TTC549 (cell line): Measurements from ENCODE around the gene ADGRL1.
"Not testable (repeated sequence)": the region's sequence is repeated elsewhere in the genome, so short reads cannot be mapped to it uniquely, and the experiment has no call there.

Experiments used
- FAIRE-seq: peaks from 2 replicates; lab custom pipeline; 2012; peaks lifted over from hg19 to GRCh38; lab: Jason Lieb, UNC

Gene ADGRL1

DNA sequence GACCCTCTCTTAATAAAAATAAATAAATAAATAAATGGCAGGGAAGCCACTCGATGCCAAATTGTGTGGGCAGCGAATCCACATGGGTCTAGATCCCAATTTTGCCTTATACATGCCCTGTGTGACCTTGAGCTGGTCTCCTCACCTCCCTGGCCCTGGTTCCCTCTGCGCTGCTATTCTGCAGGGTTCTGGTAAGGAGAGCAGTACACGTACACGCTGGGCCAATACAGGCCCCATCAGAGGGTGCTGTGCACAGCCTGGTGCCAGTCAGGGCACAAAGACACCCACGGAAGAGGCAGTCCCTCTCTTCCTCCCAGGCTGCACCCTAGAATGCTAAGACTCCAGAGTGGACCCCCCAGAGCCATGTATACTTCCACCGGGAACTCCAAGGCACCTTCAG, 17.9 kb downstream of the ADGRL1 start:
- not testable (repeated sequence) for FAIRE-seq

DNA sequence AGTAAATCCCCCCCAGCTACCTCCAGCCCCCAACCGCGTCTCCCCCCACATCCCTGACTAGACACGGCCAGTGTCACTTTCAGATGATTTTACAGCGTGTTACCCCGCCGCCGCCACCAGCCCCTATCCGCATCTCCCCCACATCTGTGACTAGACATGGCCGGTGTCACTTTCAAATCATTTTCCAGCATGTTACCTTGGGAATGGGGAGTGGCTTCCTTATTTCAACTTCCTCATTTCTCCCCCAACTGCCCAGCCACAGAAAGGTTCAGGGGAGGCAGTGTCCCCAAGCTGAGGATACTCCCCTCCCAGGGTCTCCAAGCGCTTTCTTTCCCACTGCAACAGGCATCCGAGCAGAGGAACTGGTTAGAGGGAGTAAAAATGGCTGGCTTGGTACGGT, 18.4 kb downstream of the ADGRL1 start:
- FAIRE-seq: no peak

DNA sequence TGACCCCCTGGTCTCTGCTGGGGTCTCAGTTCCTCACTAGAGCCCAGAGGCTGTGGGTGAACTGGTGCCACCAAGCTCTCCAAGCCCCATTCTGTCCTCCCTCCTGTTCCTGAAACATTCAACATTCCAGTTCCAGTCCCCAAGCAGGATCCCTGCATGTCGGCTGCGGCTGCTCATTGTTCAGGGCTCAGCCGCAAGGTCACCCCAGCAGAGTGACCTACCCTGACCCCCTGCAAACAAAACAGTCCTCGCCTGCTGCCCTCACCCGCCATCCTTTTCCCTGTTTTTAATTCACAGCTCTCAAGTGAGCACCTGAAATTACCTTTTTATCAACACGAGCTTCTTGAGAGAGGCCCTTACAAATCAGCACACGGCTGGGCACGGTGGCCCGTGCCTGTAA, 19.3 kb downstream of the ADGRL1 start:
- FAIRE-seq: not testable (repeated sequence)

GRCh38 chr19:14185691-14186090, 20.3 kb downstream of the ADGRL1 start:
- FAIRE-seq: not testable (repeated sequence)

DNA sequence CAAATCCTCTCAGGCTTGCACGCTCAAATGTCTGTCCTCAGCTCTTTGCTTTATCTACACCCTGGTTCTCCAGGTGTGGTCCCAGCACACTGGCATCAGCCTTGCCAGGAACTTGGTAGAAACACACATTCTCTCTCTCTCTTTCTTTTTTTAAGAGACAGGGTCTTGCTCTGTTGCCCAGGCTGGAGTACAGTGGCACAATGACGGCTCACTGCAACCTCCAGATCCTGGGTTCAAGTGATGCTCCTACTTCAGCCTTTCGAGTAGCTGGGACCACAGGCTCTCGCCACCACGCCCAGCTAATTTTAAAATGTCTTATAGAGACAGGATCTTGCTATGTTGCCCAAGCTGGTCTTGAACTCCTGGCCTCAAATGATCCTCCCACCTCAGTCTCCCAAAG, 20.8 kb downstream of the ADGRL1 start:
- FAIRE-seq: no peak

GRCh38 chr19:14183741-14184350, 22.1 kb downstream of the ADGRL1 start:
- FAIRE-seq: no peak

DNA sequence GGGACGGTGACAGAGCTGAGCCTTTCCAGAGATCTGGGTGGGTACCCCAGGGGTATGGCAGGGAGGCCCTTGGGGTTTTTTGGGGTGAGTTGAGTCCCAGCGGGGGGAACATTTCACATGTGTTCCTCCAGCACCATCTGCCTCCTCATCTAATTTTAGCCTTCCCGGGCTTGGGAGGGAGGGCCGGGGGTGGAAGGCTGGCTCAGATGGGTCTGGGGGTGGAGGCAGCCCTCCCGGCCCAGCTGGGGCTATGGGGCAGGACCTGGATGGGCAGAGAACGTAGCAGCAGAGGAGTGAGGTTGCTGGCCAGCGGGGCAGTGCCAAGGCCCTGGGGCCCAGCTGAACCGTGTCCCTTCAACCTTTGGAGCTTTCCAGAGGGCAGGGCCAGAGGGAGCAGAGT, 23.5 kb downstream of the ADGRL1 start:
- FAIRE-seq: no peak

DNA sequence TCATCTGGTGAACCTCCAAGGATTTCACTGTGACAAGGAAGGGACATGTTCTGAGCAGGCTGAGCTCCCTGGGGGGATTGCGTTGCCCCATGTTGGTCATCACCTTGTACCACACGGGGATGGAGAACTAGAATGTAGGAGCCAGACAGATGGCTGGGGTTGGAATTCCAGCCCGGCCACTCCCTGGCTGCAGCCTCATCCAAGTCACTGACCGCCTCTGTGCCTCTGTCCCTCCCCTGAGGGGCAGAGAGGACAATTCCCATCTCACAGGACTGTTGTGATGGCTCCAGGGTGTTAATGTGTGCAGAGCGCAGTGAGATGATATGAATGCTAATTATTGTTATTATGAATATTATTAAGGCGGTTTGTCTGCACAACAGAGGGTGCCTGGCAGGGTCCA, 24.1 kb downstream of the ADGRL1 start:
- FAIRE-seq: no peak

DNA sequence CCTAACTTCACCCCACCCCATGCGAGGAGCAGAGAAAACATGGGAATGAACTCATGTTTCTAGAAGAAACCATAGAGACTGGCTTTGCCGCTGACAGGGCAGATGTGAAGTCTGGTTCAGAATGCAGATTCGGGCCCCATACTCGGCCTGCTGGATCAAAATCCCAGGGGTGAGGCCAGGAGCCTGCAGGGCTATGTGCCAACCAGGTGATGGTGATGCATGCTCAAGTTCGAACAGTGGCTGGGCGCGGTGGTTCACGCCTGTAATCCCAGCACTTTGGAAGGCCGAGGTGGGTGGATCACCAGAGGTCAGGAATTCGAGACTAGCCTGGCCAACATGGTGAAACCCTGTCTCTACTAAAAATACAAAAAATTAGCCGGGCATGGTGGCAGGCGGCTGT, 24.8 kb downstream of the ADGRL1 start:
- FAIRE-seq: not testable (repeated sequence)

DNA sequence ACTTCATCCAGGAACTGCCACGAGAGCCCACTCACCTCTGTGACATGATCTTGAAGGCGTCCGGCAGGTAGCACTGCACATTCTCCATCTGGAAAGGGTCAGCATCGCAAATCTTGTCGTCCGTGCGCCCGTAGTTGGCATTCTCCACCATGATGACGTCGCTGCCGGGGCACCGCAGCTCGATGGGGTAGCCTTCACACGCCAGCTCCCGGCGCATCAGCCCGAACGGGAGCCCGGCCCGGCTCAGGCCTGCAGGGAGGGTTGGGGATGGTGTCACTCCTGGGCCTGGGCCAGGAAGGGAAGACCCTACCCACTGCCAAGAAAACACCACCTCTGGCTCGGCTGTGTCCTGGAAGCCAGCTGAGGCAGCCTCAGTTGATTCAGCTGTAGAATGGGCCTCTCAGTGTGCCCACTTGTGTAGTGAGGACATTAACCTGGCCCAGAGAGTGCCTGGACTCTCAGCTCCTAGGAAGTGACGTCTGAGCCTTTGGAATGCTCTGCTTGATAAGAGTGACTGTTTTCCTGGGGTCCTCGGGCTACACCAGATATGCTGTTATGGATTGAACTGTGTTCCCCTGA, 28.4 kb downstream of the ADGRL1 start:
- no peak for FAIRE-seq

DNA sequence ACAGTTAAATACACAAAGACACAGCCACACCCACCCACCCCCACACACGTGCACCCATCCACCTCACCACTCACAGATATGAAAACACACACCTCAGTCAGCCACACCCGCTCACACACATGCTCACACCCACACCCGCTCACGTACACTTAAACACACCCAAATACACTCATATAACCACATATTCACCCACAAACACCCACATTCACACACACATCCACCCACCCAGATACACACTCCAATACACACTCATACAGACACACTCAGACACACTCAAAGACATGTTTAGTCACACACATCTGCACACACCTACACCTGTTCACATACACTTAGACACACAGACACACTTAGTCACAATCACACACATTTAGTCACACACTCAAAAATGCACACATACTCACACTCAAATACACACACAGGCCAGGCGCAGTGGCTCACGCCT, 30.6 kb downstream of the ADGRL1 start:
- FAIRE-seq: no peak

DNA sequence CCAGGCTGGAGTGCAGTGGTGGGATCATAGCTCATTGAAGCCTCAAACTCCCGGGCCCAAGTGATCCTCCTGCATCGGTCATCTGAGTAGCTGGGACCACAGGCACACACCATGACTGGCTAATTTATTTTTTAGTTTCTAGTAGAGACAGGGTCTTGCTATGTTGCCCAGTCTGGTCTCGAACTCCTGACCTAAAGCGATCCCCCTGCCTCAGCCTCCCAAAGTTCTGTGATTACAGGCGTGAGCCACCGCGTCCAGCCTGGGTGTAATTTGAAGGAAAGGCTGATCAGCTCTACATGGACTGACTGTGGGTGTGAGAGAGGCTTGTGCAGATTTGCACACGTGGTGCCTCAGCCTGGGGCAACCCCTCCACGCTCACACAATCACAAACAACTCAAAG, 31.1 kb downstream of the ADGRL1 start:
- FAIRE-seq: no peak

DNA sequence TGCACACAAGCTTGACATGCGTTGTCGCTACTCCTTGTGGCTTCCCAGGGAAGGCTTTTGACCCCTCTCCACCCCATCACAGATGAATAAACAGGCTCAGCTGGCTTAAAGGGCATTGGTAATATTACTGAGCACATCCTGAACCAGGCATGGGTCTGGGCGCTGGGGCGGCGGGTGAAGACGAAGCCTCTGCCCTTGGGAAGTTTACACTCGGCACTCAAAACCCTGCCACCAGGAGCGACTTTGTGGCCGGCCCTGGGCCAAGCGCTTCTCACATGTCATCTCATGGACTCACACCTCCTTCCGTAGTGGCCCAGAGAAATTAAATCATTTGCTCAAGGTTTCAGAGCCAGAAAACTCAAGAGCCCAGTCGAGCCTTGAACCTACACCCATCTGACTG, 37.0 kb downstream of the ADGRL1 start:
- FAIRE-seq: no peak

GRCh38 chr19:14168259-14168972, 37.6 kb downstream of the ADGRL1 start:
- FAIRE-seq: no peak

DNA sequence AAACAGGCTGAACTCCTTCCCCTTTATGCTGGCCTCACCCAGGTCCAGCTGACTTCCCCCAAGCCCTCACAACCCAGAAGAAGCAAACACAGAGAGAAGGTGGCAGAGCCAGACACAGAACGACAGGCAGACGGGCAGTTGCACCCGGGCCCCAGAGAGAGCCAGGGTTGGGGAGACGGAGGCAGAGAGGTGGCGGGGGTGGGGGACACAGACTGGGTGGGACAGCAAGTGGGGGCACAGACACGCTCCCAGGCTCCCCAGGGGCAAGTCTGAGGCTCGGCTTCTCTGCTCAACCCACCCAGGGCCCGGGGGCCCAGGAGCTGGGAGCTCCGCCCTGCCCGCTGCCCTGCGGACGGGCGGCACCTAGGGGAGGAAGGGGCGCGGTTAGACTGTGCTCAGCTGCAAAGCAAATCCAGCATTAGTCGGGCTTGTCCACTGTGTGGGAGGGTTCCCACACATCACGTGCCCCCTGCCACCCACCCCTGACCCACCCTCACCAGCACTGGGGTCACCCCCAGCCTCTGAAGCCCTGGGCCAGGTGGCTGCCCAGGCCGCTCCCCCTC, 38.3 kb downstream of the ADGRL1 start:
- no peak for FAIRE-seq

GRCh38 chr19:14166999-14167575, 38.9 kb downstream of the ADGRL1 start:
- FAIRE-seq: no peak

DNA sequence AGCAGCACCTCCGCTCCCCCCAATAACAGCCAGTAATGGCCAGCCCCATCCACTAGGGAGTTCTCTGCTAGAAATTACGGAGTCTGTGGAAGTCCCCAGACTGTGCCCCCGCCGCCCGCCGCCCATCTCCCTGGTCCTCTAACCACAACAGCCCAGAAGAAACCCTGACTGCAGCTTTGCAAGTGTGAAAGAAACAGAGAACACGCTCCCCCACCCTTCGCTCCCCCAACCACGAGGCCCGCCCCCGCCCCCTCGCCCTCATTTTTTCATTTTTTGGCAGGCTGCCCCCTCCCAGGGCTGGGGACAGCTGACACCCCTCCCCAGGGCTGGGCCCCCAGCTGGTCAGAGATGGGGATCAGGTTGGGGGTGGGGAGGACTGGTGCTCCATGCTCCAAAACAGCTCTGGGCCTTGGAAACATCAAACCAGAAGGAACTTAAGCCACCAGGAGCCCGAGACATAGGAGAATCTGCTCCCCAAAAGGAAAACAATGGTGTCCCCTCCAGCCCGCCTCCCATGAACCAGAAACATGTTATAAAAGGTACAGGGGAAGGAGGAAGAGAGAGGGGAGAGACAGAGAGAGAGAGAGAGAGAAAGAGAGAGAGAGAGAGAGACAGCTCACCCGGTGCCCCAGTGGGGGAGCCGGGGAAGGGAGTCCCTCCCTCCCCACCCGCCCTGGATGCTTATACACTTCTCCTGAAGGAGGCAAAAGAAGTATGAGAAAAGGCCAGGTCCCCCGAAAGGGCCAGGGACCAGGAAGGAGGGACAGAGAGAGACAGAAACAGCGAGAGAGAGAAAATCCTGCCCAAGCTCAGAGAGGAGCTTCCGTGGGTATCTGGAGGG, 39.8 kb downstream of the ADGRL1 start:
- FAIRE-seq: no peak

DNA sequence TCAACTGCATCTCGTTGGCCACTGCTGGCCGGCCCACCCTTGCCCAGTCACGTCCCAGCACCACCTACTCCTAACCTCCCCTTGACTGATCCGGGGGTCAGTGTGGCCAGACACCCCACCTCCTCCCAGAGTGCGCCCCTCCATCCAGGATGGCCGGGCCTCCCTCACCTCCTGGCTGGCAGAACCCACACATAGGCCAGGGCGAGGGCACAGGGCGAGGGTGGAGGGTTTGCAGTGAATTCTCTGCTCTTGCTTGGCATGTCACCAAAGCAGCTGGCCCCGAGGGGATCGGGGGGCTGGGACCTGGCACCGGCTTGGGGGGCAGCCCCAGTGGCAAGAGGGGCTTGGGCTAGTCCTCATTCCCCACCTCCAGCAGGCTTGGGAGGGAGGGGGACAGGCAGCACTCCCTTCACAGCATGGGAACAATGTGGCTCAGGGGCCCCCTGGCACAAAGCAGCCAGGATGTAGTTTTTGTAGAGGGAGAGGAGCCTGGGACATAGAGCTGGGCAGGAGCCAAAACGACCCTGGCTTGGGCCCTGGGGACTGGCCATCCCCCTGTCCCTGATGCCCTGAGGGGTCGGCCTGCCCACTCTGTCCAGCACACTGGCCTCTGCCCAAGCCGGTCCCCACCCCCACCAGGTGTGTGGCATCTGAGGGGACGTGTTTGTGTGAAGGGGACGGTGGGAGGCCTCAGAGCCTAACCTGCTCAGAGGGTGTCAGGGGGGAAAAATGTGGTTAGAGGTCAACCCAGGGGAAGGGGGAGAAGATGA, 41.1 kb downstream of the ADGRL1 start:
- no peak for FAIRE-seq

GRCh38 chr19:14164082-14164481, 41.9 kb downstream of the ADGRL1 start:
- no peak for FAIRE-seq

- FAIRE-seq: no peak
These were observed 43.1 kb downstream of the ADGRL1 start for GRCh38 chr19:14162871-14163297.

GRCh38 chr19:14161305-14161704, 44.7 kb downstream of the ADGRL1 start:
- FAIRE-seq: no peak
